ENCODE results near the gene POP4. TPM values are rescaled to one million over a fixed set of nuclear protein-coding genes. Genes with fewer than 3 reads are reported as not detected.

Gene POP4
- total and polyA plus RNA-seq, 2 of the 4 experiments (the other 2 are of a cell fraction), result 65.1 to 87.2 TPM

DNA sequence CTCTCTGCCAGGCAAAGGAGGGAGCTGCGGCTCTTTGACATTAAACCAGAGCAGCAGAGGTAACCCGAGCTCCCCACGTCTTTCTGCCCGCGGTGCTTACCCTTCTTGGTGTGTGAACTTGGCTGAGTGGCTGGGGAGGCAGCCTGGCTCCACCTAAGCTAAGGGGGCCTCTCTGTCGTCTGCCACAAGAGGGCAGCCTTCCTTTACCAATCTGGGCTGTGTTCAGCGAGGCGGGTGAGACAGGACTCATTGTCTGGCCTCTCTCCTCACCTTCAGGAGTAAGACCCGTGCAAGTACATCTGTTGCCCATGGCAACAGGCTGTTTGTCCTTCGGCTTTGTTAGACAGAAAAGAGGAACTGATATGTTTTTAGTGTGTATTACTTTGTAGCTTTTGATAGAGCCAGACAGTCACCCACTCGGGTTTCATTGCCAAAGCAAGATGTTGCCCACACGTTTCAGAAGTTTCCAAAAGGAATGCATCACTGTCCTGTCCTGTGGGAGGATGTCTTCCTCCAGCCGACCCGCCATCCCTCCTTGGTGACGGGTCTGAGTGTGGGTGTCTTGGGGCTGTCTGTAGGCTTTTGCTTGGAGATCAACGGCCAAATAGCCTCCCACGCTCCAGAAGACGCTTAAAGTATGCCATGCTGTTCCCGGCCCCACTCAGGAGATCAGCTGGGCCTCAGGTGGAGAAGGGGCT lies 4.6 kb downstream of the POP4 start:
- ChIA-PET CTCF (interaction anchor here (0.5 to 4.1 kb wide), 12 partner anchors 11 to 110 kb away, joined by 3 to 46 read pairs (median 4); partner anchors contain the start of gene PLEKHF1), POLR2A (ENCODE audit: unreplicated experiment) (interaction anchor here (0.7 kb wide), 1 partner anchor 106 kb away, joined by 3 read pairs; no protein-coding TSS in a partner anchor)
- no peak overlapping the region for H3K4ac ChIP-seq (ENCODE audit: low read depth, low read length)
- peak; percentile 77 for DNase-seq
- no peak overlapping the region for H2BK15ac ChIP-seq (ENCODE audit: low read depth, low read length)
- H2BK120ac ChIP-seq (ENCODE audit: low read depth, low read length), result no peak overlapping the region
- no peak overlapping the region for H3K4me3 ChIP-seq (ENCODE audit: insufficient read depth, low read depth, low read length)
- H3K9me1 ChIP-seq (ENCODE audit: insufficient read depth, low read length), result no peaks in the 10 kb centered on the region
- no peak overlapping the region for H3K4me2 ChIP-seq (ENCODE audit: low read depth, low read length)
- ATAC-seq (ENCODE audit: low read depth), result peak; percentile 82
- no CpG with 5 or more reads among the region's 19 CpGs for WGBS, 2 experiments (ENCODE audit: extremely low coverage in 2 of 2, insufficient read length in 1 of 2)
- H4K91ac ChIP-seq (ENCODE audit: insufficient read depth, low read depth, low read length), result no peak overlapping the region
- H2AK9ac ChIP-seq (replicated peaks; ENCODE audit: low read depth, low read length, poor library complexity), result peak overlapping the region; percentile 67
- H3K4me1 ChIP-seq (ENCODE audit: control insufficient read depth, insufficient read depth, low read length), result 0 out of 2 replicates have a peak, but pooled peaks cover 2% of the 10 kb centered on the region
- no peak overlapping the region for H3K9ac ChIP-seq (ENCODE audit: low read depth, low read length)
- peak overlapping the region; percentile 35 for H2AFZ ChIP-seq (replicated peaks; ENCODE audit: low read length, poor library complexity)
- intact Hi-C loops (cut with micrococcal nuclease) (loop anchor here (1.0 to 5.0 kb wide), 4 partner anchors 52 to 262 kb away; no protein-coding TSS in a partner anchor), dilution Hi-C loops (cut with HindIII; ENCODE audit: low sequenced_read_pairs, unreplicated experiment) (no loop called here), in situ Hi-C loops (cut with MboI; ENCODE audit: low sequenced_read_pairs) (loop anchor here (5.0 kb wide), 1 partner anchor 82 kb away; no protein-coding TSS in a partner anchor)
- H2BK5ac ChIP-seq (ENCODE audit: low read depth, low read length, poor library complexity, severe bottlenecking), result no peak overlapping the region
- no peaks in the 10 kb centered on the region for H4K20me1 ChIP-seq (ENCODE audit: insufficient read depth, low read length)
- no peak overlapping the region for H3K27ac ChIP-seq (ENCODE audit: insufficient read depth, low read length)
- H4K5ac ChIP-seq (ENCODE audit: low read depth, low read length), result no peak overlapping the region
- no peak overlapping the region for H3K18ac ChIP-seq (ENCODE audit: low read depth, low read length)
- H3K9me3 ChIP-seq (ENCODE audit: control insufficient read depth, insufficient read depth, low read length), result no peaks in the 10 kb centered on the region
- H3K14ac ChIP-seq (replicated peaks; ENCODE audit: low read depth, low read length), result no peak overlapping the region
- H3K23ac ChIP-seq (ENCODE audit: low read depth, low read length), result no peak overlapping the region
- no peak overlapping the region for H2AK5ac ChIP-seq (ENCODE audit: low read depth, low read length)
- no peak overlapping the region for H4K8ac ChIP-seq (ENCODE audit: low read depth in 2 of 2, low read length in 2 of 2)
- peaks cover 12 to 13% of the 10 kb centered on the region in 2 experiments; a peak in 3 of 4 replicates for H3K79me1 ChIP-seq (ENCODE audit: low read depth in 1 of 2, low read length in 2 of 2)
- H3K36me3 ChIP-seq (ENCODE audit: control insufficient read depth, insufficient read depth, low read length), result peaks cover 44% of the 10 kb centered on the region
- BruUV-seq (replicated peaks), result no TSS peak
- no peaks in the 10 kb centered on the region for H3K27me3 ChIP-seq (ENCODE audit: control insufficient read depth, insufficient read depth, low read length)
- H3K56ac ChIP-seq (ENCODE audit: extremely low read depth, insufficient read depth, low read length), result no peak overlapping the region
- peak overlapping the region; percentile 46; the same call in 1 of the 2 replicates for H2BK20ac ChIP-seq (ENCODE audit: low read depth, low read length)
- TF ChIP-seq, protein P1, sequence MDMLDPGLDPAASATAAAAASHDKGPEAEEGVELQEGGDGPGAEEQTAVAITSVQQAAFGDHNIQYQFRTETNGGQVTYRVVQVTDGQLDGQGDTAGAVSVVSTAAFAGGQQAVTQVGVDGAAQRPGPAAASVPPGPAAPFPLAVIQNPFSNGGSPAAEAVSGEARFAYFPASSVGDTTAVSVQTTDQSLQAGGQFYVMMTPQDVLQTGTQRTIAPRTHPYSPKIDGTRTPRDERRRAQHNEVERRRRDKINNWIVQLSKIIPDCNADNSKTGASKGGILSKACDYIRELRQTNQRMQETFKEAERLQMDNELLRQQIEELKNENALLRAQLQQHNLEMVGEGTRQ (IDR thresholded peaks at IDR 0.05; ENCODE audit: low read depth, low read length), result no peak
- no peak for TF ChIP-seq CHD1 (IDR thresholded peaks at IDR 0.05; ENCODE audit: low read depth, low read length)
- peak; percentile 55 for TF ChIP-seq POLR2A (IDR thresholded peaks at IDR 0.05; ENCODE audit: low read depth, low read length)
- no peak for TF ChIP-seq RCOR1 (IDR thresholded peaks at IDR 0.05; ENCODE audit: insufficient replicate concordance, low read length)
- TF ChIP-seq MXI1 (IDR thresholded peaks at IDR 0.05; ENCODE audit: borderline replicate concordance, low read depth, low read length), result no peak
- TF ChIP-seq NFE2L2 (IDR thresholded peaks at IDR 0.05; ENCODE audit: low read depth, low read length), result no peak
- peak; percentile 67; the same call in 1 of the 2 replicates for TF ChIP-seq BHLHE40 (IDR thresholded peaks at IDR 0.05; ENCODE audit: low read depth, low read length)
- TF ChIP-seq, protein P2, sequence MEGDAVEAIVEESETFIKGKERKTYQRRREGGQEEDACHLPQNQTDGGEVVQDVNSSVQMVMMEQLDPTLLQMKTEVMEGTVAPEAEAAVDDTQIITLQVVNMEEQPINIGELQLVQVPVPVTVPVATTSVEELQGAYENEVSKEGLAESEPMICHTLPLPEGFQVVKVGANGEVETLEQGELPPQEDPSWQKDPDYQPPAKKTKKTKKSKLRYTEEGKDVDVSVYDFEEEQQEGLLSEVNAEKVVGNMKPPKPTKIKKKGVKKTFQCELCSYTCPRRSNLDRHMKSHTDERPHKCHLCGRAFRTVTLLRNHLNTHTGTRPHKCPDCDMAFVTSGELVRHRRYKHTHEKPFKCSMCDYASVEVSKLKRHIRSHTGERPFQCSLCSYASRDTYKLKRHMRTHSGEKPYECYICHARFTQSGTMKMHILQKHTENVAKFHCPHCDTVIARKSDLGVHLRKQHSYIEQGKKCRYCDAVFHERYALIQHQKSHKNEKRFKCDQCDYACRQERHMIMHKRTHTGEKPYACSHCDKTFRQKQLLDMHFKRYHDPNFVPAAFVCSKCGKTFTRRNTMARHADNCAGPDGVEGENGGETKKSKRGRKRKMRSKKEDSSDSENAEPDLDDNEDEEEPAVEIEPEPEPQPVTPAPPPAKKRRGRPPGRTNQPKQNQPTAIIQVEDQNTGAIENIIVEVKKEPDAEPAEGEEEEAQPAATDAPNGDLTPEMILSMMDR (conservative IDR thresholded peaks at IDR 0.05; ENCODE audit: low read depth, low read length), result peak; percentile 90
- TF ChIP-seq, protein P3, sequence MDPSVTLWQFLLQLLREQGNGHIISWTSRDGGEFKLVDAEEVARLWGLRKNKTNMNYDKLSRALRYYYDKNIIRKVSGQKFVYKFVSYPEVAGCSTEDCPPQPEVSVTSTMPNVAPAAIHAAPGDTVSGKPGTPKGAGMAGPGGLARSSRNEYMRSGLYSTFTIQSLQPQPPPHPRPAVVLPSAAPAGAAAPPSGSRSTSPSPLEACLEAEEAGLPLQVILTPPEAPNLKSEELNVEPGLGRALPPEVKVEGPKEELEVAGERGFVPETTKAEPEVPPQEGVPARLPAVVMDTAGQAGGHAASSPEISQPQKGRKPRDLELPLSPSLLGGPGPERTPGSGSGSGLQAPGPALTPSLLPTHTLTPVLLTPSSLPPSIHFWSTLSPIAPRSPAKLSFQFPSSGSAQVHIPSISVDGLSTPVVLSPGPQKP (IDR thresholded peaks at IDR 0.05; ENCODE audit: borderline replicate concordance, low read depth, low read length), result no peak
- TF ChIP-seq CEBPB (IDR thresholded peaks at IDR 0.05; ENCODE audit: low read depth, low read length), result no peak
- TF ChIP-seq FOS (IDR thresholded peaks at IDR 0.05; ENCODE audit: low read depth, low read length), result no peak
- peak; percentile 59; the same call in 1 of the 2 replicates for TF ChIP-seq MAZ (IDR thresholded peaks at IDR 0.05; ENCODE audit: borderline replicate concordance, low read depth, low read length)
- TF ChIP-seq RAD21 (IDR thresholded peaks at IDR 0.05; ENCODE audit: low read length), result peak; percentile 98
- no peak for TF ChIP-seq RFX5 (IDR thresholded peaks at IDR 0.05; ENCODE audit: low read depth, low read length)
